Endothelial cell of umbilical vein (primary cell): Measurements from ENCODE around the gene GOLGA3. TPM values are rescaled to one million over a fixed set of nuclear protein-coding genes. Genes with fewer than 3 reads are reported as not detected.
A peak's percentile ranks its signal among the peaks of the same experiment; 100 is the strongest.

Experiments
- BruUV-seq: library from RNA; stranded (reverse); fragments of 400-500 nt; replicated peaks from 2 replicates; lab custom pipeline; 2021; lab: Mats Ljungman, UMichigan
- CTCF ChIA-PET: fragments of 300-600, 350-600 bp; sonication (Branson Sonifier 250); formaldehyde crosslinking; loops from one replicate; lab custom pipeline; 2021; ENCODE audit warnings: antibody characterized with exemption, inconsistent platforms; lab: Charles Lee
- POLR2A ChIA-PET: fragments of 300-600, 350-600 bp; sonication (Branson Sonifier 250); formaldehyde crosslinking; loops from one replicate; lab custom pipeline; 2021; ENCODE audit warnings: antibody characterized with exemption, inconsistent platforms; lab: Charles Lee
- DNase-seq: peaks from one replicate; pipeline ENCODE4 v3.0.0-alpha.2; 2011; ENCODE audit warnings: low read depth, low spot score
- FAIRE-seq: peaks from 2 replicates; lab custom pipeline; 2011; peaks lifted over from hg19 to GRCh38; lab: Jason Lieb, UNC
- H2AFZ ChIP-seq: 2 replicates; pipeline ENCODE4 v1.6.0; 2012; ENCODE audit warnings: low read depth, low read length, control low read depth, inconsistent platforms
- H3K27ac ChIP-seq: 2 replicates; pipeline ENCODE4 v1.5.1; 2011; ENCODE audit warnings: low read depth, mild to moderate bottlenecking, control low read depth, low read length, moderate library complexity; ENCODE audit not compliant: insufficient read depth
- H3K27me3 ChIP-seq, 2 experiments: 2 replicates each; pipeline versions ENCODE4 v1.6.0 to v1.6.1; 2011; ENCODE audit warnings: low read length in 2 of 2, mixed read lengths in 1 of 2; ENCODE audit not compliant: control insufficient read depth in 2 of 2, insufficient read depth in 2 of 2
- H3K36me3 ChIP-seq, 2 experiments: 2 replicates in 1 of 2; 3 replicates in 1 of 2; pipeline ENCODE4 v1.5.1; 2011; ENCODE audit warnings: low read length in 2 of 2, mild to moderate bottlenecking in 1 of 2, moderate library complexity in 1 of 2; ENCODE audit not compliant: control insufficient read depth in 2 of 2, insufficient read depth in 2 of 2; ENCODE audit errors: extremely low read depth in 1 of 2
- H3K4me1 ChIP-seq: 3 replicates; pipeline ENCODE4 v1.5.1; 2011; ENCODE audit warnings: mild to moderate bottlenecking, low read length; ENCODE audit not compliant: control insufficient read depth, insufficient read depth; ENCODE audit errors: extremely low read depth
- H3K4me2 ChIP-seq: 2 replicates; pipeline ENCODE4 v1.6.1; 2011; ENCODE audit warnings: low read length, control low read depth, mixed read lengths; ENCODE audit not compliant: insufficient read depth
- H3K4me3 ChIP-seq, 3 experiments: fragments of 200-600 bp in 1 of 3; sonication (generic), shearing (Covaris generic) in 1 of 3; replicated peaks in 1 of 3; 2 replicates each; pipeline ENCODE4 v1.5.1; 2011 to 2016; ENCODE audit warnings: control low read depth in 3 of 3, low read length in 3 of 3, mild to moderate bottlenecking in 2 of 3, inconsistent platforms in 1 of 3, low read depth in 1 of 3, moderate library complexity in 1 of 3; ENCODE audit not compliant: insufficient read depth in 1 of 3
- H3K79me2 ChIP-seq: 2 replicates; pipeline ENCODE4 v1.6.0; 2012; ENCODE audit warnings: low read length, inconsistent platforms; ENCODE audit not compliant: control insufficient read depth, insufficient read depth
- H3K9ac ChIP-seq: replicated peaks from 2 replicates; pipeline ENCODE3; 2011; ENCODE audit warnings: low read length, control low read depth; ENCODE audit not compliant: insufficient read depth; ENCODE audit errors: extremely low read depth
- H3K9me1 ChIP-seq: replicated peaks from 3 replicates; pipeline ENCODE4 v1.6.0; 2011; ENCODE audit warnings: mild to moderate bottlenecking, low read length; ENCODE audit not compliant: control insufficient read depth, insufficient read depth; ENCODE audit errors: extremely low read depth
- H3K9me3 ChIP-seq: replicated peaks from 2 replicates; pipeline ENCODE4 v1.5.1; 2012; ENCODE audit warnings: low read length, inconsistent platforms; ENCODE audit not compliant: control insufficient read depth, insufficient read depth
- H4K20me1 ChIP-seq: replicated peaks from 2 replicates; pipeline ENCODE3; 2011; ENCODE audit warnings: mild to moderate bottlenecking, low read length; ENCODE audit not compliant: control insufficient read depth, insufficient read depth; ENCODE audit errors: extremely low read depth
- MYC ChIP-seq: IDR thresholded peaks from one replicate; pipeline ENCODE4 v1.6.1; 2011; ENCODE audit warnings: mild to moderate bottlenecking, low read depth, low read length
- dilution Hi-C: fragments of 300-500 bp; cut with MboI; formaldehyde crosslinking; loops from one replicate; pipeline ENCODE4 v1.15.0; 2019; ENCODE audit warnings: low sequenced_read_pairs; ENCODE audit not compliant: extremely low pct_ligation_motif_present
- intact Hi-C: fragments of 100-400 bp; cut with micrococcal nuclease; formaldehyde crosslinking; loops from one replicate; pipeline ENCODE4 v1.10.0; 2022
- polyA plus RNA-seq, 4 experiments: library from polyadenylated mRNA; depleted of rRNA in 3 of 4; stranded (reverse) in 3 of 4; unstranded in 1 of 4; fragments of >200 nt; gene quantifications; 2 replicates each; pipeline versions ENCODE4 v1.2.1 to v1.2.3, GENCODE V29; 2011 to 2012; ENCODE audit warnings: missing spikeins in 1 of 4
- total RNA-seq: library from RNA; stranded (reverse); gene quantifications from 2 replicates; pipeline ENCODE4 v1.2.3, GENCODE V29; 2021
- TF ChIP-seq, protein P1 (sequence below): IDR thresholded peaks from 2 replicates; pipeline ENCODE4 v1.6.1; 2011; ENCODE audit not compliant: insufficient read depth, insufficient read length

The GOLGA3 gene
- total and polyA plus RNA-seq, 2 donors (not counting 3 experiments of a cell fraction or from before 2014, with no cell fraction given) = 18.4 to 86.0 TPM

DNA sequence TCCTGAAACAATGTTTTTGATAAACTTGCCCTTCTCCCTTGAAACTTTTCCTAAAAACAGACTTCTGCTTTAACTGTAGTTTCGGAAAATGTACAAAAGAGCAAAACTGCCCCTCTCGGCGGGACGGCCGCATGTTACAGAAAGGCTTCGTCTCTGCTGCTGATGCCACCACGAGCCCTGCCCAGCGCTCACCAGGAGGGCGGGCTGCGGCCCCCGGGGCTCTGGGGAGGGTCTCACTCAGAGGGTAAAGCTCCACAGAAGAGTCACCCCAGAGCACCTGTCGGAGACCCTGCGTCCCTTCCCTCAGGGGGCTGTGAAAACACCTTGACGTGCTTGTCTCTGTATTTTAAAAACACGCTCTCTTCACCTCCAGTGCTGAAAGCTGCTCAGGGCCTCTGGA lies 12.5 kb upstream of the GOLGA3 start:
- TF ChIP-seq, protein P1, sequence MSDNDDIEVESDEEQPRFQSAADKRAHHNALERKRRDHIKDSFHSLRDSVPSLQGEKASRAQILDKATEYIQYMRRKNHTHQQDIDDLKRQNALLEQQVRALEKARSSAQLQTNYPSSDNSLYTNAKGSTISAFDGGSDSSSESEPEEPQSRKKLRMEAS = no peak

DNA sequence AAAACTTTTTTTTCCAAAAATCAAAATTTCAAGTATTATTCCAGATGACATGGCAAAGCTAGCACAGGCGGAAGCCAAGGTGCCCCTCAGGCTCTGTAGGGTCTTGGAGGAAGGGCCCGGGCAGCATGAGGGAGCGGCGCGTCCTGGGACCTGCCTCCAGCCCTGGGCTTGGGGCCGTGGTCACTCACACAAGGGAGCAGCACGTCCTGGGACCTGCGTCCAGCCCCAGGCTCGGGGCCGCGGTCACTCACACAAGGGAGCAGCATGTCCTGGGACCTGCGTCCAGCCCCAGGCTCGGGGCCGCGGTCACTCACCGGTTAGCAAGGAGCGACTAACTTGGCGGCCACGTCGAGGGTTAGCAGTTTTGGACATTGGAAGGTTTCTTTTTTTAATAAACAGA lies 11.9 kb upstream of the GOLGA3 start:
- ChIA-PET CTCF (no interaction called here), POLR2A (no interaction called here)
- Histone ChIP-seq H4K20me1 (no peaks in the 10 kb centered on the region), H3K9me3 (no peaks in the 10 kb centered on the region), H3K9me1 (no peaks in the 10 kb centered on the region), H3K4me2 (no peak overlapping the region), H3K36me3 (peaks cover 2 to 23% of the 10 kb centered on the region in 2 experiments), H3K27me3 (no peaks in the 10 kb centered on the region), H3K27ac (no peak overlapping the region), H3K79me2 (no peaks in the 10 kb centered on the region), H3K4me3 (no peak overlapping the region), H2AFZ (no peak overlapping the region), H3K9ac (no peak overlapping the region), H3K4me1 (no peaks in the 10 kb centered on the region)
- BruUV-seq = no TSS peak
- no peak for DNase-seq
- no peak for FAIRE-seq
- no peak for TF ChIP-seq MYC
- TF ChIP-seq, protein P1 = no peak
- intact Hi-C loops = no loop called here
- dilution Hi-C loops = no loop called here

More for the DNA sequence above, 12.5 kb upstream of the GOLGA3 start:
- intact Hi-C loops (no loop called here), dilution Hi-C loops (no loop called here)
- Histone ChIP-seq H3K27me3 (no peaks in the 10 kb centered on the region), H3K4me2 (no peak overlapping the region), H4K20me1 (no peaks in the 10 kb centered on the region), H3K27ac (no peak overlapping the region), H3K4me1 (no peaks in the 10 kb centered on the region), H3K9me1 (no peaks in the 10 kb centered on the region), H3K36me3 (peaks cover 2 to 26% of the 10 kb centered on the region in 2 experiments), H3K4me3 (no peak overlapping the region), H2AFZ (no peak overlapping the region), H3K9me3 (no peaks in the 10 kb centered on the region), H3K9ac (no peak overlapping the region), H3K79me2 (no peaks in the 10 kb centered on the region)
- BruUV-seq = TSS peak; percentile 33
- ChIA-PET POLR2A (no interaction called here), CTCF (no interaction called here)
- no peak for FAIRE-seq
- no peak for DNase-seq
